ENCODE data around the gene COA1. TPM values are rescaled to one million over a fixed set of nuclear protein-coding genes. Genes with fewer than 3 reads are reported as not detected.

COA1 gene
- total and polyA plus RNA-seq, 2 donors (not counting 1 experiment from before 2014, with no cell fraction given), result 28.7 to 72.7 TPM

GRCh38 chr7:43694399-43694748, 34.9 kb downstream of the COA1 start:
- Histone ChIP-seq H3K9me3 (ENCODE audit: control extremely low read depth in 1 of 3, control insufficient read depth in 2 of 3, insufficient read depth in 1 of 3, low read length in 2 of 3) (peaks cover 0 to 3% (median 0%) of the 10 kb centered on the region in 3 donors), H2AFZ (ENCODE audit: insufficient read depth, low read depth, low read length, poor library complexity, severe bottlenecking) (no peak overlapping the region), H3K36me3 (replicated peaks in 1 of 2; ENCODE audit: control extremely low read depth in 1 of 2, control insufficient read depth in 1 of 2, extremely low read depth in 1 of 2, insufficient read depth in 2 of 2, low read length in 1 of 2) (no peaks in the 10 kb centered on the region), H3K4me1 (ENCODE audit: control insufficient read depth in 2 of 2, insufficient read depth in 2 of 2, low read length in 2 of 2) (peaks cover 34 to 50% of the 10 kb centered on the region in 2 donors), H3K9ac (ENCODE audit: low read length) (no peak overlapping the region), H4K20me1 (ENCODE audit: control insufficient read depth, insufficient read depth, low read length, poor library complexity, severe bottlenecking) (no peaks in the 10 kb centered on the region), H3K27ac (ENCODE audit: low read length in 2 of 2) (no peak overlapping the region), H3K27me3 (replicated peaks in 1 of 4; ENCODE audit: control extremely low read depth in 1 of 4, control insufficient read depth in 3 of 4, insufficient read depth in 4 of 4, low read length in 3 of 4) (no peaks in the 10 kb centered on the region), H3K4me2 (replicated peaks; ENCODE audit: low read depth, low read length, poor library complexity, severe bottlenecking) (no peak overlapping the region), H3K4me3 (ENCODE audit: control extremely low read depth in 1 of 5, extremely low read depth in 1 of 5, insufficient read depth in 1 of 5, low read depth in 2 of 5, low read length in 4 of 5) (no peak overlapping the region), H3K79me2 (ENCODE audit: control insufficient read depth, insufficient read depth, low read length) (peaks cover 99% of the 10 kb centered on the region)
- intact Hi-C loops (cut with micrococcal nuclease), result no loop called here
- H3K9me3 Mint-ChIP-seq (ENCODE audit: insufficient read depth), result no peaks in the 10 kb centered on the region
- WGBS (ENCODE audit: insufficient coverage), result 100% methylated on average over 2 of the region's 2 CpGs
- ChIA-PET CTCF (interaction anchor here (0.9 to 9.5 kb wide), 2 partner anchors 79 to 112 kb away, joined by 6 to 74 read pairs; partner anchors contain the start of gene STK17A), POLR2A (no interaction called here)
- no peak overlapping the region for H3K4me3 Mint-ChIP-seq
- TF ChIP-seq EZH2 (IDR thresholded peaks at IDR 0.05; ENCODE audit: borderline replicate concordance, insufficient read depth, low read depth, low read length, poor library complexity, severe bottlenecking) (no peak), CTCF (IDR thresholded peaks at IDR 0.05) (no peak)
- peaks cover 45% of the 10 kb centered on the region for H3K4me1 Mint-ChIP-seq
- DNase-seq (no peak), ATAC-seq (ENCODE audit: low read depth) (no peak)
- H3K27me3 Mint-ChIP-seq, result no peaks in the 10 kb centered on the region
- no peak overlapping the region for H3K27ac Mint-ChIP-seq

GRCh38 chr7:43693687-43694398, 35.5 kb downstream of the COA1 start:
- intact Hi-C loops (cut with micrococcal nuclease), result no loop called here
- 100% methylated on average over 2 of the region's 4 CpGs for WGBS (ENCODE audit: insufficient coverage)

More at GRCh38 chr7:43693687-43694398, 35.5 kb downstream of the COA1 start:
- H3K4me2 ChIP-seq (replicated peaks; ENCODE audit: low read depth, low read length, poor library complexity, severe bottlenecking), result no peak overlapping the region
- no peak overlapping the region for H3K9ac ChIP-seq (ENCODE audit: low read length)
- CTCF ChIA-PET, result interaction anchor here (0.9 to 9.5 kb wide), 6 partner anchors 12 to 433 kb away, joined by 3 to 74 read pairs (median 4); partner anchors contain the start of gene STK17A
- H2AFZ ChIP-seq (ENCODE audit: insufficient read depth, low read depth, low read length, poor library complexity, severe bottlenecking), result no peak overlapping the region
- ATAC-seq (ENCODE audit: low read depth), result no peak
- H3K27ac Mint-ChIP-seq, result no peak overlapping the region
- H3K36me3 ChIP-seq (replicated peaks in 1 of 2; ENCODE audit: control extremely low read depth in 1 of 2, control insufficient read depth in 1 of 2, extremely low read depth in 1 of 2, insufficient read depth in 2 of 2, low read length in 1 of 2), result no peaks in the 10 kb centered on the region
- peaks cover 45% of the 10 kb centered on the region for H3K4me1 Mint-ChIP-seq
- no peak overlapping the region for H3K4me3 ChIP-seq (ENCODE audit: control extremely low read depth in 1 of 5, extremely low read depth in 1 of 5, insufficient read depth in 1 of 5, low read depth in 2 of 5, low read length in 4 of 5)
- POLR2A ChIA-PET, result no interaction called here
- H3K27ac ChIP-seq (ENCODE audit: low read length in 2 of 2), result no peak overlapping the region
- peaks cover 99% of the 10 kb centered on the region for H3K79me2 ChIP-seq (ENCODE audit: control insufficient read depth, insufficient read depth, low read length)
- H3K9me3 ChIP-seq (ENCODE audit: control extremely low read depth in 1 of 3, control insufficient read depth in 2 of 3, insufficient read depth in 1 of 3, low read length in 2 of 3), result peaks cover 0 to 3% (median 0%) of the 10 kb centered on the region in 3 donors
- H3K4me1 ChIP-seq (ENCODE audit: control insufficient read depth in 2 of 2, insufficient read depth in 2 of 2, low read length in 2 of 2), result peaks cover 34 to 50% of the 10 kb centered on the region in 2 donors
- no peaks in the 10 kb centered on the region for H3K9me3 Mint-ChIP-seq (ENCODE audit: insufficient read depth)
- TF ChIP-seq EZH2 (IDR thresholded peaks at IDR 0.05; ENCODE audit: borderline replicate concordance, insufficient read depth, low read depth, low read length, poor library complexity, severe bottlenecking) (no peak), CTCF (IDR thresholded peaks at IDR 0.05) (no peak)
- no peak overlapping the region for H3K4me3 Mint-ChIP-seq
- H3K27me3 Mint-ChIP-seq, result no peaks in the 10 kb centered on the region
- no peaks in the 10 kb centered on the region for H4K20me1 ChIP-seq (ENCODE audit: control insufficient read depth, insufficient read depth, low read length, poor library complexity, severe bottlenecking)
- no peaks in the 10 kb centered on the region for H3K27me3 ChIP-seq (replicated peaks in 1 of 4; ENCODE audit: control extremely low read depth in 1 of 4, control insufficient read depth in 3 of 4, insufficient read depth in 4 of 4, low read length in 3 of 4)
- DNase-seq, result no peak
